ENCODE data around the gene GSN. TPM values are rescaled to one million over a fixed set of nuclear protein-coding genes. Genes with fewer than 3 reads are reported as not detected.

GSN gene
- total and polyA plus RNA-seq, 2 donors (not counting 1 experiment from before 2014, with no cell fraction given): 38.4 to 45.4 TPM

DNA sequence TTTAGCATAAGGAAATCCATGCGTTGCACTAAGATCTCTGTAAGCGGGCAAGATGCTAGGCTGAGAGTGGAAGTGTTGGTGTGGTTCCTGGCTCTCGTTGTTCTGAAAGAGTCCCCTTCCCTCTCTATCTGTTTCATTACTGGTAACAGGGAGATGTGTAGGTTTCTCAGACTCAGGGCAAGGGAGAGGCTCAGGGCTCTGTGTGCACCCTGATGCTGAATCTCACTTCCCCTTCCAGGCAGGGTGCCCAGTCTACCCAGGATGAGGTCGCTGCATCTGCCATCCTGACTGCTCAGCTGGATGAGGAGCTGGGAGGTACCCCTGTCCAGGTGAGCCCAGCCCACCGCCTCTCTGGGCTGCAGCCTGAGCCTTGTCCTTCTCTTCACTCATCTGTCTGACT, 56.4 kb downstream of the GSN start:
- 67% methylated on average over 2 of the region's 5 CpGs for WGBS (ENCODE audit: insufficient coverage)
- POLR2A ChIA-PET: no interaction called here
- intact Hi-C loops (cut with micrococcal nuclease): loop anchor here (5.0 kb wide), 2 partner anchors 43 to 112 kb away; no protein-coding TSS in a partner anchor

DNA sequence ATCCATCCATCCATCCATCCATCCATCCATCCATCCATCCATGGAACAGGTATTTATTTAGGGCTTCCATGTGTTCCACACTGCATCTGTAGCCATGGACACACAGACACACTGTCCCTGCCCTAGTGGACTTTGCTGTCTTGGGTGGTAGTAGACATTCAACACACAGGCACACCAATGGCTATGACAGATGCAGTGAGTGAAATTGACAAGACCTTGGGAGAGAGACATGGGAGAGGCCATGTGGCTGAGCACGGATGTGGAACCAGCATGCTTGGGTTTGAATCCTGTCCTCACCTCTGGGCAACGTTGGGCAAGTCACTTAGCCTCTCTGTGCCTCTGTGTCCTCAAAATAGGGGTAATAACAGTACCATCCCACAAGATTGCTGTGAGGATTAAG, 56.8 kb downstream of the GSN start:
- Histone ChIP-seq H3K79me2 (ENCODE audit: control insufficient read depth, insufficient read depth, low read length) (no peaks in the 10 kb centered on the region), H3K9ac (ENCODE audit: low read length) (no peak overlapping the region), H3K9me3 (ENCODE audit: control extremely low read depth in 1 of 3, control insufficient read depth in 2 of 3, insufficient read depth in 1 of 3, low read length in 2 of 3) (no peaks in the 10 kb centered on the region), H3K4me1 (ENCODE audit: control insufficient read depth in 2 of 2, insufficient read depth in 2 of 2, low read length in 2 of 2) (no peaks in the 10 kb centered on the region), H3K36me3 (replicated peaks in 1 of 2; ENCODE audit: control extremely low read depth in 1 of 2, control insufficient read depth in 1 of 2, extremely low read depth in 1 of 2, insufficient read depth in 2 of 2, low read length in 1 of 2) (peaks cover 8 to 54% of the 10 kb centered on the region in 2 experiments), H4K20me1 (ENCODE audit: control insufficient read depth, insufficient read depth, low read length, poor library complexity, severe bottlenecking) (no peaks in the 10 kb centered on the region), H2AFZ (ENCODE audit: insufficient read depth, low read depth, low read length, poor library complexity, severe bottlenecking) (no peak overlapping the region), H3K27ac (ENCODE audit: low read length in 2 of 2) (no peak overlapping the region), H3K4me3 (ENCODE audit: control extremely low read depth in 1 of 5, extremely low read depth in 1 of 5, insufficient read depth in 1 of 5, low read depth in 2 of 5, low read length in 4 of 5) (no peak overlapping the region), H3K4me2 (replicated peaks; ENCODE audit: low read depth, low read length, poor library complexity, severe bottlenecking) (no peak overlapping the region), H3K27me3 (replicated peaks in 1 of 4; ENCODE audit: control extremely low read depth in 1 of 4, control insufficient read depth in 3 of 4, insufficient read depth in 4 of 4, low read length in 3 of 4) (no peaks in the 10 kb centered on the region)
- TF ChIP-seq EZH2 (IDR thresholded peaks at IDR 0.05; ENCODE audit: borderline replicate concordance, insufficient read depth, low read depth, low read length, poor library complexity, severe bottlenecking): no peak
- TF ChIP-seq, protein P1, sequence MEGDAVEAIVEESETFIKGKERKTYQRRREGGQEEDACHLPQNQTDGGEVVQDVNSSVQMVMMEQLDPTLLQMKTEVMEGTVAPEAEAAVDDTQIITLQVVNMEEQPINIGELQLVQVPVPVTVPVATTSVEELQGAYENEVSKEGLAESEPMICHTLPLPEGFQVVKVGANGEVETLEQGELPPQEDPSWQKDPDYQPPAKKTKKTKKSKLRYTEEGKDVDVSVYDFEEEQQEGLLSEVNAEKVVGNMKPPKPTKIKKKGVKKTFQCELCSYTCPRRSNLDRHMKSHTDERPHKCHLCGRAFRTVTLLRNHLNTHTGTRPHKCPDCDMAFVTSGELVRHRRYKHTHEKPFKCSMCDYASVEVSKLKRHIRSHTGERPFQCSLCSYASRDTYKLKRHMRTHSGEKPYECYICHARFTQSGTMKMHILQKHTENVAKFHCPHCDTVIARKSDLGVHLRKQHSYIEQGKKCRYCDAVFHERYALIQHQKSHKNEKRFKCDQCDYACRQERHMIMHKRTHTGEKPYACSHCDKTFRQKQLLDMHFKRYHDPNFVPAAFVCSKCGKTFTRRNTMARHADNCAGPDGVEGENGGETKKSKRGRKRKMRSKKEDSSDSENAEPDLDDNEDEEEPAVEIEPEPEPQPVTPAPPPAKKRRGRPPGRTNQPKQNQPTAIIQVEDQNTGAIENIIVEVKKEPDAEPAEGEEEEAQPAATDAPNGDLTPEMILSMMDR (IDR thresholded peaks at IDR 0.05): no peak
- 92% methylated on average over 1 of the region's 2 CpGs for WGBS (ENCODE audit: insufficient coverage)
- H3K4me1 Mint-ChIP-seq: no peaks in the 10 kb centered on the region
- CTCF ChIA-PET: no interaction called here
- intact Hi-C loops (cut with micrococcal nuclease): loop anchor here (5.0 kb wide), 2 partner anchors 43 to 112 kb away; no protein-coding TSS in a partner anchor
- no peaks in the 10 kb centered on the region for H3K27me3 Mint-ChIP-seq
- H3K4me3 Mint-ChIP-seq: no peak overlapping the region
- DNase-seq: no peak
- POLR2A ChIA-PET: no interaction called here
- no peaks in the 10 kb centered on the region for H3K9me3 Mint-ChIP-seq (ENCODE audit: insufficient read depth)
- ATAC-seq (ENCODE audit: low read depth): no peak
- H3K27ac Mint-ChIP-seq: no peak overlapping the region

More for the DNA sequence above, 56.4 kb downstream of the GSN start:
- Histone ChIP-seq H3K9ac (ENCODE audit: low read length) (no peak overlapping the region), H3K4me3 (ENCODE audit: control extremely low read depth in 1 of 5, extremely low read depth in 1 of 5, insufficient read depth in 1 of 5, low read depth in 2 of 5, low read length in 4 of 5) (no peak overlapping the region), H3K9me3 (ENCODE audit: control extremely low read depth in 1 of 3, control insufficient read depth in 2 of 3, insufficient read depth in 1 of 3, low read length in 2 of 3) (no peaks in the 10 kb centered on the region), H3K27me3 (replicated peaks in 1 of 4; ENCODE audit: control extremely low read depth in 1 of 4, control insufficient read depth in 3 of 4, insufficient read depth in 4 of 4, low read length in 3 of 4) (no peaks in the 10 kb centered on the region), H3K4me1 (ENCODE audit: control insufficient read depth in 2 of 2, insufficient read depth in 2 of 2, low read length in 2 of 2) (no peaks in the 10 kb centered on the region), H3K36me3 (replicated peaks in 1 of 2; ENCODE audit: control extremely low read depth in 1 of 2, control insufficient read depth in 1 of 2, extremely low read depth in 1 of 2, insufficient read depth in 2 of 2, low read length in 1 of 2) (peaks cover 8 to 50% of the 10 kb centered on the region in 2 experiments), H3K79me2 (ENCODE audit: control insufficient read depth, insufficient read depth, low read length) (no peaks in the 10 kb centered on the region), H4K20me1 (ENCODE audit: control insufficient read depth, insufficient read depth, low read length, poor library complexity, severe bottlenecking) (no peaks in the 10 kb centered on the region), H3K27ac (ENCODE audit: low read length in 2 of 2) (no peak overlapping the region), H2AFZ (ENCODE audit: insufficient read depth, low read depth, low read length, poor library complexity, severe bottlenecking) (no peak overlapping the region), H3K4me2 (replicated peaks; ENCODE audit: low read depth, low read length, poor library complexity, severe bottlenecking) (no peak overlapping the region)
- no peak overlapping the region for H3K27ac Mint-ChIP-seq
- no peak overlapping the region for H3K4me3 Mint-ChIP-seq
- TF ChIP-seq, protein P1 (IDR thresholded peaks at IDR 0.05): no peak
- no peak for TF ChIP-seq EZH2 (IDR thresholded peaks at IDR 0.05; ENCODE audit: borderline replicate concordance, insufficient read depth, low read depth, low read length, poor library complexity, severe bottlenecking)
- H3K4me1 Mint-ChIP-seq: no peaks in the 10 kb centered on the region
- H3K27me3 Mint-ChIP-seq: no peaks in the 10 kb centered on the region
- ATAC-seq (ENCODE audit: low read depth) (no peak), DNase-seq (no peak)
- CTCF ChIA-PET: interaction anchor here (11.6 kb wide), 1 partner anchor 79 kb away, joined by 371 read pairs; no protein-coding TSS in a partner anchor
- H3K9me3 Mint-ChIP-seq (ENCODE audit: insufficient read depth): no peaks in the 10 kb centered on the region
